ENCODE data around the gene BCL6B.
"Not testable (repeated sequence)": the region's sequence is repeated elsewhere in the genome, so short reads cannot be mapped to it uniquely, and the experiment has no call there.

BCL6B gene

DNA sequence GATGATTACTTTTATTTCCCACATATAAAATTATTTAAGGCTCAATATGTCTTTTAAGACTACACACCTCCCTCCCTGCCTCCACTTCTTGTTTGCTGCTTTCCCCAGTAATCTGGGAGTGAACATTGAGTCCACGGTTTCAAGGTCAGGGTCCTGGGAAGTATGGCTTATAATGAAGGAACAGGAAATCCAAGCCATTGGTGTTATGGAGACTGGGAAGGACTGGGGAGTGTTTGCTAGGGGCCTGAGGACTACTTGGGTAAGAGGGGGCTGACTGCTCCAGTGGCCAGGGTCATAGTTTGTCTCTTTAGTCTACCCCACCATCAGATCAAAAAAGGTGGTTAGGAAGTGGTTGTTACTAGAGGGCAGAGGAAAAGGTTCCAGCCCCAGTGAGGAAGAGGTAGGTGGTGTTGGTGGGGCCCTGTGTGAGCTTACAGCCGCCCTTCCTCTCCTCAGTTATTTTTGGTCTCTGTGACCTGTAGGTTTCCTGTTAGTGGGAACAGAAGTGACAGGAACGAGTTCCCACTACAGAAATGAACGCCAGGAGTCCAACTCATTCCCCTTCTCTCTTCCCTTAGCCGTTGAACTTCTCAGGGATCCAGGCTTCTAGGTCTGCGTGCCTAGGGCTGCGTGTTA, 12.2 kb downstream of the BCL6B start:
- DNase-seq: peak; percentile 47 to 75

DNA sequence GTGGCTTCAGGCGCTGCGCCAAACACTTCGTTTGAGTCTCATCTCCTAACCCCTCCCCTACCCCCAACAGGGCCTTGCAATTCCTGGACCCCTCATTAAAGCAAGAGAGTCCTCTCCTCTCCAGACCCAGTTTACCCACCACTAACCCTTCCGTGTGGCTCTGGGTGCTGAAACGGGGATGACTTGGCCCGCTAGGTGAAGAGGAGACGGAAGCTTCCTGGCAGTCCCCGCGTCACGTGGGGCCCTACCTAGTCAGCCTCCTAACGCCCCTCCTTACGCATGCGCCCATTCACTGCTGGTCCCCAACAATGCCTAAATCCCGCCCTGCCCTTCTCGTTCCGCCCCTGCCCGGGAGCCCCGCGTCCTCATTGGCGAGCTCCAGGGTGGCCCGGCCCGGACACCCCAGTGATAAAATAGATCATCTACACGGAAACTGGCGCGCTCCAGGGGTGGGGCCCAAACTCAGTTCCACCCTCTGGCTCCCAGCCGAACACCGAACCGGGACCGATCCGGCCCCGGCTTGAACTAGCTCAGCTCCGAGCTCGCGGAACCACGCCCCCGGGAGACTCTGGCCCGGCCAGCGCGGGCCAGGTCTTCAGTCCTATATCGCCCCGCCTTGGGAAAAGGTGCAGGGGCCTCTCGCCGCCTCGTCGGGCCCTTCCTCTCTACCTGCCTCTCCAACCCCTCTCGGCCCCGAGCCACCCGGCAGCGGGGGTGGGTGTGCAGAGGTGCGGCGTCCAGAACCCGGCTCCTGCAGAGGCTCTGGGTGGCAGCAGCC, 12.9 kb downstream of the BCL6B start, which contains the start of gene SLC16A13:
Gene SLC16A13 (plus strand): TSS at position 425 of the 778 bp plus-strand sequence. CDS start 368 bp downstream, outside the sequence.
- DNase-seq: peak; percentile 99

DNA sequence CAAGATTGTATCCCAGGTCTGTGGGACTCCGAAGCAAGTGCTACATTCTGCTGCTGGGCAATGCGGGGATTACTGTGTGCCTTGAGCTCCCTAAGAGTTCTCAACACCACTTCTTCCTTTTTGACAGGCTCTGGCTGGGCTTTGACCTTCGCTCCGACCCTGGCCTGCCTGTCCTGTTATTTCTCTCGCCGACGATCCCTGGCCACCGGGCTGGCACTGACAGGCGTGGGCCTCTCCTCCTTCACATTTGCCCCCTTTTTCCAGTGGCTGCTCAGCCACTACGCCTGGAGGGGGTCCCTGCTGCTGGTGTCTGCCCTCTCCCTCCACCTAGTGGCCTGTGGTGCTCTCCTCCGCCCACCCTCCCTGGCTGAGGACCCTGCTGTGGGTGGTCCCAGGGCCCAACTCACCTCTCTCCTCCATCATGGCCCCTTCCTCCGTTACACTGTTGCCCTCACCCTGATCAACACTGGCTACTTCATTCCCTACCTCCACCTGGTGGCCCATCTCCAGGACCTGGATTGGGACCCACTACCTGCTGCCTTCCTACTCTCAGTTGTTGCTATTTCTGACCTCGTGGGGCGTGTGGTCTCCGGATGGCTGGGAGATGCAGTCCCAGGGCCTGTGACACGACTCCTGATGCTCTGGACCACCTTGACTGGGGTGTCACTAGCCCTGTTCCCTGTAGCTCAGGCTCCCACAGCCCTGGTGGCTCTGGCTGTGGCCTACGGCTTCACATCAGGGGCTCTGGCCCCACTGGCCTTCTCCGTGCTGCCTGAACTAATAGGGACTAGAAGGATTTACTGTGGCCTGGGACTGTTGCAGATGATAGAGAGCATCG, 15.4 kb downstream of the BCL6B start:
- DNase-seq: no peak

DNA sequence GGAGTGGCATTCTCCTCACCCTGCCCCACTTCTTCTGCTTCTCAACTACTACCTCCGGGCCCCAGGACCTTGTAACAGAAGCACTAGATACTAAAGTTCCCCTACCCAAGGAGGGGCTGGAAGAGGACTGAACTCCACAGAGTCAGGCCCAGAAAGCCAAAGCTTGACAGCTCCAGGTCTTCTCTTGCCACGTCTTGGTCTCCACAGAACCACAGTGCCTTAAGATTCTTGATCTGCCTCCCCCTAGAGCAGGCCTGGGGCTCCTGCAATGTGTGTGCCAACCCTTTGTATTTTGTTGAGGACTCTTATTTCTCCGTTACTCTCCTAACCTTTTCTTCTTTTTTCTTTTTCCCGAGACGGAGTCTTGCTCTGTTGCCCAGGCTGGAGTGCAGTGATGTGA, 17.0 kb downstream of the BCL6B start:
- DNase-seq: peak in 1 of 2 donors; percentile 29

DNA sequence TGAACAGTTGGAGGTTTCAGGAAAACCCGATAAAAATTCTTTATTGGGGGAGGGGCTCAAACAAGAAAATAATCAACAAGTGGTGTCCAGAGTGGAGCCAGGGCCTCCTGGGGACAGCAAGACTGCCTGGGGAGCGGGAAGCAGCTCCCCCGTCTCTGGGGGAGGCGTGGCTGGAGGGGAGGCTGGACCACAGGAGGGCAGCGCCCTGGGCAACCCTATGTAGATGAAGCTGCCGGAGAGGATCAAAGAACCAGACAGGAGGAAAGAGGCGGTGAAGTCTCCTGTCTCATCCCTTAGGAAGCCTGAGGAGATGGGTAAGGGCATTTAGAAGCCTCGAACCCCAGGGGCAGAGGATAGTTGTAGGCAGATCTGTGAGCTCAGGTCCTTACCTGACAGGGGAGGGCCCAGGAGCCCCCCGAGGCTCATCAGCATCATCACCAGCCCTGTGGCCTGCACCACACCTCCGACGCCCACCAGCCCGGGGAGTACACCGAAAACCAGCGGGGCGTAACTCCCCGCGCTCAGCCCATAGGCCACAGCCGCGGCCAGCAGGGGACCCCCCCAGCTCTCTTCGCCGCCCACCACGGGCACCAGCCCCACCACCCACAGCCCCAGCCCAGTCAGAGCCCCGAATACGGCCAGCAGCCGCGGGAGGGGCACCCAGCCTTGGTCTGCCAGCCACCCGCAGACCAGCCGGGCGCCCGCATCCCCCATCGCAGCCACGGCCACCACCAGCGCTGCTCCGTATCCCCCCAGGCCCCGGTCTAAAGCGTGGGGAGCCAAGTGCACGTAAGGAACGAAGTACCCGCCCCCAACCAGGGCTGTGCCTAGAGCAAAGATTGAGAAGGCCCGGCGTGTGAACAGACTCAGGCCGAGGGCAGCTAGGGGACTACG, 19.0 kb downstream of the BCL6B start:
- peak in 1 of 2 donors; percentile 47 for DNase-seq

DNA sequence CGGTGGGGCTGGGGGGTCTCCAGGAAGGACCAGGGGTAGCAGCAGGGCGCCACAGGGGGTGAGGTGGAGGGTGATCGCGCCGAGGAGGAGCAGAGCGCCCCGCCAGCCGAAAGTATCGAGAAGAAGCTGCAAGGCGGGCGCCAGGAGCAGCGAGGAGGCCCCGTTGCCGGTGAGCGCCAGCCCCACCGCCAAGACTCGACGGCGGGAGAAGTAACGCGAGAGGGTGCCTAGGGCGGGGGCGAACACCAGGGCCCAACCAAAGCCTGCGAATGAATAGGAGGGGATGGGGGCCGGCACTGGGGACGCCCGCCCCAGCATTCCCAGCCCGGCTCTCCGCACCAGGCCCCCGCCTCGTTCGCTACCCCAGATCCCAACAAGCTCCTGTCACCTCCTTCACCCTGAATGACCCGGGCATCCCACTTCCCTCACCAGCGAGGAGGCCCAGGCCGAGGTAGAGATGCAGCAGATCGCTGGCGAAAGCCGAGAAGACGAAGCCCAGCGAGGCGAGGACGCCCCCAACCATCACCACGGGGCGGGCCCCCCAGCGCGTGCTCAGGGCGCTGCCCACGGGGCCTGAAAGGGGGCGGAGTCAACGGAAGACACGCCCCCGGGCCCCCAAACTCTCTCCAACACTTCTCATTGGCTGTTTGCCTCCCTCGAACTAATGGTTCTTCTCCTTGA, 19.8 kb downstream of the BCL6B start:
- DNase-seq: peak; percentile 47 to 61

DNA sequence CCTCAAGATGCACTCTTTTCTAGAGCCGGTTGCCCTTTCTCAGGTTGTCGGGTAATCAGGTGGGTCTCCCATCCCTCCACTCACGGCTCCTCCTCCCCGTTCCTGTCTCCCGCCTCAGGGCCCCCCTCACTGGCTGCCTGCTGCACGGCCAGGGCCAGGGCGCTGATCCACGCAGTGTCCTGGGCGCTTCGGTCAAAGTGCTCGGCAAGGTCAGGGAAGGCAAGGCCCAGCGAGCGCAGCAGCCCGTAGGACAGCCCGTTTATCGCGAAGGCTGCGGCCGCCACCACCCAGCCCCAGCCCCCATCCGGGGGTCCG, 20.3 kb downstream of the BCL6B start:
- DNase-seq: no peak

DNA sequence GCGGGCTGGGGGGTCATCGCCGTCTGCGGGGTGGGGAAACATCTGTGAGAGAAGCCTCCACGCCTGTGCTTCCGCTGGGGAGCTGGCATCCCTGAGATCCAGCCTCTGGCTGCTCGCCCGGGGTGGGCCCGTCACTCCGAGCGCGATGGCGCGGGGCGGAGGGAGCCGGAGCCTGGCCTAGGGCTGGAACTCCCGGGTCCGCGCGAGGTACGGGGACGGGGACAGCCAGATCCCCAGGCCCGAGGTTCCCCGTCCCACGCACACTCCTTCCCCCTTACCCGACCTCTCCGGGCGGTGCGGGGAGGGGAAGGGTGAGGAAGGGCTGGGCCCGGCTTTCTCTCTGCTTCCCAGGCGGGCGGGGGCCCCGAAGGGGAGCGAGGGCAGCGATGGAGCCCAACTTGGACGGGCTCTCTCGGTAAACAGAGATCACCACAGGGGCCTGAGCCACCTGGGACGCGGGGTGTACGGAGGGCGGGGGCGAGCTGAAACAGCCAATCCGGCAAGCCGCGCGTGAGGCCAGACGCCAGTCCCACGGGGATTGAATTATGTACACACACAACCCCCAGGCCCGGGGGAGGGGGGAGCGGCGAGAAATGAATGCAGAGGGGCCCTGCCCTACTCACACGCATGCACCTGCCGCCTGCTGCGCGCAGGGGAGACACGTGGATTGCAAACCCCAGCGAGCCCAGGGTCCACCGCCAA, 20.8 kb downstream of the BCL6B start, which contains the start of gene SLC16A11:
Gene SLC16A11 (minus strand): TSS at position 596 of the 702 bp plus-strand sequence. CDS start 579 bp downstream, at position 17.
- peak; percentile 26 to 67 for DNase-seq

DNA sequence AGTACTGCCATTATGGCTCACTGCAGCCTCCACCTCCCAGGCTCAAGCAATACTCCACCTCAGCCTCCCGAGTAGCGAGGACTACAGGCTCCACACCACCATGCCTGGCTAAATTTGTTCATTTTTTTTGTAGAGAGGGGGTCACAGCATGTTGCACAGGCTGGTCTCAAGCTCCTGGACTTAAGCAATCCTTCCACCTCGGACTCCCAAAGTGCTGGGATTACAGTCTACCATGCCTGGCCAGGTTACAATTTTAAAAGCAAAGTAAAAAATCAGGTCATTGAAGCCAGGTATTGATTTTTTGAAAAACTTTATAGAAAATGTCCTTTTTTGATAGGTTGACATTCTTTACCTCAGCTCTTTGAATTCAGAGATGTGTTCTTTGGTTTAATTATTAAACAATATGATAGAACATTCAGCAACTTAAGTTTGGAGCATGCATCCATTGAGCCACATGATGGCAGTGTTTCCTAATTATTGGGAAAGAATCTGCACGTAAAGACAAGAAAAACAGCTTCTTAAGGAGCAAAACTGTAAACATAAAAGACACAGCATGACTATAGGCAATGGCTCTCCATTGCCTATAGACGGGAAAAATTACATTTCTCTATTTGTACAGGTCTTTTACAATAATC, 22.8 kb downstream of the BCL6B start:
- DNase-seq: peak; percentile 62 to 84

DNA sequence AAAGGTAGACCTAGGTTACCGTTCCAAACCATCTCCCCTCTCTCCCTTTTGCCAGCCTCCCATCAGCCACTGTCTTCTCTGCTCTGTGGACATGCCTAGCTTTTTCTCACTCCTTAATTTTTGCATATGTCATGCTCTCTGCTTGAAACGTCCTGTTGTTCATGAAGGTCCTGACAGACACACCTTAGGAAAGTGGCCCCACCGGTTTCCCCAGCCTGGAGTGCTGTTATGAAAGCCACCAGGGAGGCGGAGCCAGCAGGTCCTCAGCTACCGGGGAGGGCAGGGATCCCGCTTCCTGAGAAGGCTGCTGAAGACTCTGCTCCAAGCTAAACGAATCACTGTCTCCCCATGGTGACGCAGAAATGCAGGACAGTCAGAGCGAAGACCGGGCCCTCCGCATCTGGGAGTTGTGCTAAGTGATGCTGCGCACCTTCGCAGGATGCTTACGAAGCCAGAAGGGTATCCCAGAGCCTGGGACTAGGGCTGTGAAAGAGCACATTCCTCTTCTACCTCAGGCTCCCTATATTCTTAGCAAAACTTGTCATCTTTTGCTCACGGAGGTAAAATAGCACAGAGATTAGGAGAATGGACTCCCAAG, 23.4 kb downstream of the BCL6B start:
- peak in 1 of 2 donors; percentile 51 for DNase-seq

DNA sequence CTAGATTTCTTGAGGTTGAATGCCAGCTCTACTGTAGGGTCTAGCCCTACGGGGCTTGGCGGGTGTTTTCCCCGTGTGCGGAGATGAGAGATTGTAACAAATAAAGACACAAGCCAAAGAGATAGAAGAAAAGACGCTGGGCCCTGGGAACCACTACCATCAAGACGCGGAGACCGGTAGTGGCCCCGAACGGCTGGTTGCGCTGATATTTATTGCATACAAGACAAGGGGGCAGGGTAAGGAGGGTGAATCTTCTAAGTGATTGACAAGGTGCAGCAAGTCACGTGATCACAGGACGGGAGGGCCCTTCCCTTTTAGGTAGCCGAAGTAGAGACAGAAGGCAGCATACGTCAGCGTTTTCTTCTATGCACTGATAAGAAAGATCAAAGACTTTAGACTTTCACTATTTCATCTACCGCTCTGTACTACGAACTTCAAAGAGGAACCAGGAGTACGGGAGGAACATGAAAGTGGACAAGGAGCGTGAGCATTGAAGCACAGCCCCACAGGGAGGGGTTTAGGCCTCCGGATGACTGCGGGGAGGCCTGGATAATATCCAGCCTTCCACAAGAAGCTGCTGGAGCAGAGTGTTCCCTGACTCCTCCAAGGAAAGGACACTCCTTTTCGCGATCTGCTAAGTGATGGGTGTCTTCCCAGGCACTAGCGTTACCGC, 24.0 kb downstream of the BCL6B start:
- peak; percentile 89 to 92 for DNase-seq

DNA sequence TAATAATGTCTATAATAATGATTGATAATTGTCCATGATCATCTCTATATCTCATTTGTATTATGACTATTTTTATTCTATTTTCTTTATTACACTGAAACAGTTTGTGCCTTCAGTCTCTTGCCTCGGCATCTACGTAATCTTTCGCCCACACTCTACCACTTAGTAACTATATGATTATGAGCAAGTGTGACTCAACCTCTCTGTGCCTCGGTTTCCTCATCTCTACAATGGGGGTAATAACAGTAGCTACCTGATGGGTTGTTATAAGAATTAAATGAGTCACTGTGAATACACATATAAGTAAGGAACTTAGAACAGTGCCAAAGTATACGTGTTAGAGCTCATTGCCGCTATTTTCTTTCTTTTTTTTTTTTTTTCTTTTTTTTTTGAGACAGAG, 24.7 kb downstream of the BCL6B start:
- no peak for DNase-seq

DNA sequence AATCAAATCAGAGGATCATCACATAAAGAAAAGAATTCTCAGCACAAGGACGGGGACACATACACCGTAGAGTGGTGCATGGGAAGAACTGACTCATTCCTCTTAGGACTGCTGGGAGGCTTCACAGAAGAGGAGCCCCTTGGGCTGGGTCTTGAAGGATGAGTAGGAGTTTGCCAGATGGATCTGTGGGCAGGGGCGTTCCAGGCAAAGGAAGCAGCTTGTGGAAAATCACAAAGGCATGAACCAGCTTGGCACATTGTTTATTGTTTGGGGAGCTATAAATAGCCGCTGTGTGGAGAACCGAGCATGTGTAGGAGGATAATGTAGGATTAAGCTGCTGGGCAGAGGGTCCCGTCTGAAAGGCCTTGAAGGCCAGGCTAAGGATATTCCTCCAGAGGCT, 26.1 kb downstream of the BCL6B start:
- no peak for DNase-seq

DNA sequence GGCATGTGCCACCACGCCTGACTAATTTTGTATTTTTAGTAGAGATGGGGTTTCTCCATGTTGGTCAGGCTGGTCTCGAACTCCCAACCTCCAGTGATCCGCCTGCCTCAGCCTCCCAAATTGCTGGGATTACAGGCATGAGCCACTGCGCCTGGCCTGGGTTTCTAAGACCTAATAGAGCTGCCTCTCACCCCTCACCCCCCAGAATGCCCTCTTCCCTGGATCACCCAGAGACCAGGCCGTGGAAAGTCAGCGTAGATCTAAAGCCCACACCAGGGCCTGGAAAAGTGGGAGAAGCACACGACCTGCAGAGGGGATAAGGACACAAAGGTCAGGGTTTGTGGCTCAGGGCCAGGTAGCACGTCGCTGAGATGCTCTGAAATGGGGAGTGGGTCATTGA, 27.7 kb downstream of the BCL6B start:
- DNase-seq: not testable (repeated sequence)

DNA sequence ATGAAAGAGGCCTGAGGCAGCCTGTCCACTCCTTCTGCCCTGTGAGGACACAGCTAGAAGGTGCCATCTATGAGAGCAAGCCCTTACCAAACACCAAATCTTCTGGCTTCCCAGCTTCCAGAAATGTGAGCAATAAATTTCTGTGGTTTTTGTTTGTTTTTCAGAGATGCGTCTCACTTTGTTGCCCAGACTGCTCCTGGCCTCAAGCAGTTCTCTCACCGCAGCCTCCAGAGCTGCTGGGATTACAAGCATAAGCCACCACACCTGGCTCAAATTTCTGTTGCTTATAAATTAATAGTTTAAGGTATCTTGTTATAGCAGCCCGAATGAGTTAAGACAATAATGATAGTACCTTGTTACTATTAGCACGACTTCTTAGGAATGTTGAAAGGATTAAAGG, 33.5 kb downstream of the BCL6B start:
- DNase-seq: no peak

DNA sequence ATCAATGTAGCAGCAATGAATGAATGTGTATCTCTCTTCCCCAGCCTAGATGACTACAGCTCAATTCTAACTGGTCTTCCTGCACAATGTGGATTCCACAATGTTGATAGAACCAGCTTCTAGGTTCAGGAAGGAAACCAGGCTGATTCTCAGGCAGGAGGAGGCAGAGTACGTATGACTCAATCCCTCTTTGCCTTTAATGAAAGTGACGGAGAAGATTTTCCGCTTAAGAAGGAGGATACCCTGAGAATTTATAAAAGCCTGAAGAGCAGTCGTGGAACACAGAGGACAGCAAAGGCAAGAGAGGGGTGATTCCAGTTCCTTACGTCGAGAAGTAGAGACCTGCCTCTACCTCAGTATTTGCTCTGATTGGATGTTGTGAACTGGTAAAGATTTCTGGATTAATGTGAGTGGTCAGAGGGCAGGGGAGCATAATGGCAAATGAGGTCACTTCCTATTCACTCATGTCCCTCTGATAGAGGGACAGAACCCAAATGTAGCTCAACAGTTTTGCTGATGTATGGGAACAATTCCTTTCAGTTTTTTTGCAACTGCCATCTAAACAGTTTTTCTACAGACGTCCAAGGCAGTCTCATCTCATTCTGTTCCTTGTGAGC, 36.1 kb downstream of the BCL6B start:
- DNase-seq: no peak

DNA sequence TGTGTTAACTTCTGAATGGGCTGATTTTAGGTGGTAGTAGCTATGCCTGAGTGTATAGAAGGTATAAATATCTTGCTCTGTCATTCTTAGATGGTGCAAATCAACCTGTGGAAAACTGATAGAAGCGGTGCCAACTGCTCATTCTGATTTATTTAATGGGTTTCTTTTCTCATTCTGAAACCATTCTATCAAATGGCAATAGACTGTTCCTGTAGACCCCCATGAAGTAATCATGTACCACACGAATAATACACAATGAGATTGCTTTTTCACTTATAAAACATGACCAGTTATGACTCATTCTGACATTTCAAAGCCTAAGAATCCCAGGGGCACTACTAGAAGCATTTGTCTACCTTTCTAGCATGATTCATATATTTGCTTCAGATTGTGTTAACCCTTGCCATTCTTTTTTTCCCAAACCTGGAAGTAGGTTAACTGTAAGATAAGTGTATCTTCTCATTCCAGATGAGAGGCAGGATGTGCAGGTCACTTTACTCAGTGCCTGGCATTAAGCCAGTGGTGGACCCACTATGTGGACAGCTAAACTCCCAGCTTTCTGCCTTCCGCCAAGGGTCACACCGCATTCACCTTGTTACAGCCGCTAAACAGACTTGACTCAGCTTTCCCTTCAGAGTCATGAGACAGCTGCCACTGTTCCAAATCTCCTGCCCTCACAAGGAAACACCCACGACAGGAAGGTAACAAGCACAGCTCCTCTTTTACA, 37.5 kb downstream of the BCL6B start:
- no peak for DNase-seq

DNA sequence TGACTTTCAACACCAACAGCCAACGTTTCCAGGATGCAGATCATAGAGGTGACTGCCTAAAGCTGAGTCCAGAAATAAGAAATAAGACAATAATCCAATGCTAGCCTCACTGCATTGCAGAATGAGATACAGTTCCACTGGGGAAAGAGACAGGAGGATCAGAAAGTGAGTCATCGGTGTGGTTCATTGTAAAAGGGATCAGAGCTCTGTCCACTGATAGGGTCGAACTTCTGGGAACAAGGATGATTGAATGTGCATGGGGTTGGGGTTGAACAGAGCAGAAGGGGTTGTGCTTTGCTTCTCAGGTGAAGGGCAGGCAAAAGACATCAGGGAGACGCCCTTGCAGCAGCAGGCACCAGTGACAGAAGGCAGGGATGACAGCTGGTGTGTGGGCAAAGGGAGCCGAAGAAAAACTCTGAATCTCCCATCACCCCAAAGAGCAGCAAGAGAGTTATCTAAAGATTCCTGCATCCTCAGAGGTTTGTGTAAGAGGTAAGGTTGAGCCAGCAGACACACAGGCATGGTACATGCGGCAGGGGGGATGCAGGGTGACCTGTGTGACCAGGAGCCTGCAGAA, 40.8 kb downstream of the BCL6B start:
- no peak for DNase-seq
